Panc1 (cell line): ENCODE measurements around the gene DCAF6. TPM values are rescaled to one million over a fixed set of nuclear protein-coding genes. Genes with fewer than 3 reads are reported as not detected.
"Not testable (repeated sequence)": the region's sequence is repeated elsewhere in the genome, so short reads cannot be mapped to it uniquely, and the experiment has no call there.

Experiments used
- ATAC-seq: fragments of 200-7000 bp; cut with Tn5 transposase; 2 replicates; pipeline ENCODE4 v1.9.1; 2020; ENCODE audit warnings: mild to moderate bottlenecking, moderate library complexity
- BruUV-seq: library from RNA; stranded (reverse); fragments of 400-500 nt; replicated peaks from 2 replicates; lab custom pipeline; 2021; lab: Mats Ljungman, UMichigan
- CTCF ChIA-PET: fragments of 300-600 bp; sonication (Branson Sonifier 250); formaldehyde crosslinking; loops from one replicate; lab custom pipeline; 2022; ENCODE audit warnings: antibody characterized with exemption; lab: Charles Lee
- POLR2A ChIA-PET: fragments of 300-600 bp; sonication (Branson Sonifier 250); formaldehyde crosslinking; loops from one replicate; lab custom pipeline; 2022; ENCODE audit warnings: antibody characterized with exemption; lab: Charles Lee
- DNase-seq: peaks from one replicate; pipeline ENCODE4 v3.0.0-alpha.2; 2010; ENCODE audit warnings: low read depth, low spot score
- H3K27ac ChIP-seq: 2 replicates; pipeline ENCODE4 v1.5.1; 2011; ENCODE audit warnings: mild to moderate bottlenecking, low read length, inconsistent platforms
- H3K27me3 ChIP-seq: fragments of 200-500 bp; sonication (Bioruptor generic); 2 replicates; pipeline ENCODE4 v1.6.0; 2014; ENCODE audit warnings: low read length, inconsistent platforms; ENCODE audit not compliant: control insufficient read depth, insufficient read depth
- H3K36me3 ChIP-seq: fragments of 200-500 bp; sonication (Bioruptor generic); 2 replicates; pipeline ENCODE4 v1.5.1; 2014; ENCODE audit warnings: inconsistent platforms, mild to moderate bottlenecking, low read length, moderate library complexity; ENCODE audit not compliant: control insufficient read depth, insufficient read depth
- H3K4me1 ChIP-seq: 2 replicates; pipeline ENCODE4 v1.5.1; 2011; ENCODE audit warnings: inconsistent platforms, mild to moderate bottlenecking, low read length, moderate library complexity; ENCODE audit not compliant: control insufficient read depth, insufficient read depth
- H3K4me3 ChIP-seq, 2 experiments: 2 replicates each; pipeline ENCODE4 v1.5.1; 2011 to 2012; ENCODE audit warnings: low read depth in 2 of 2, low read length in 2 of 2, mild to moderate bottlenecking in 2 of 2, inconsistent platforms in 1 of 2, moderate library complexity in 1 of 2
- H3K9me3 ChIP-seq: fragments of 200-500 bp; sonication (Bioruptor generic); 2 replicates; pipeline ENCODE4 v1.5.1; 2014; ENCODE audit warnings: low read depth, mild to moderate bottlenecking, inconsistent platforms, low read length, moderate library complexity; ENCODE audit not compliant: control insufficient read depth, insufficient read depth
- POLR2AphosphoS5 ChIP-seq: IDR thresholded peaks from 2 replicates; pipeline ENCODE4 v1.6.1; 2012; ENCODE audit warnings: mild to moderate bottlenecking, low read depth, low read length, moderate library complexity
- SIN3A ChIP-seq: IDR thresholded peaks from 2 replicates; pipeline ENCODE4 v1.6.1; 2012; ENCODE audit warnings: low read depth, mild to moderate bottlenecking, low read length, moderate library complexity, borderline replicate concordance; ENCODE audit not compliant: insufficient read depth
- TCF7L2 ChIP-seq: IDR thresholded peaks from 2 replicates; pipeline ENCODE4 v1.6.1; 2011; ENCODE audit warnings: mild to moderate bottlenecking, low read depth, low read length, inconsistent platforms
- in situ Hi-C: cut with HindIII; loops from 2 replicates; pipeline ENCODE4 v1.10.0; 2016; ENCODE audit warnings: low sequenced_read_pairs, low pct_unique_long_range_greater_than_20kb
- intact Hi-C: fragments of 100-400 bp; cut with micrococcal nuclease; formaldehyde crosslinking; loops from one replicate; pipeline ENCODE4 v1.10.0; 2022; ENCODE audit not compliant: unreplicated experiment
- total RNA-seq: library from RNA; stranded (reverse); gene quantifications from one replicate; pipeline ENCODE4 v1.2.1, GENCODE V29; 2021; ENCODE audit not compliant: unreplicated experiment
- TF ChIP-seq, protein P1 (sequence below): fragments of 450-650 bp; IDR thresholded peaks from 2 replicates; pipeline ENCODE4 v1.5.1; 2017; ENCODE audit warnings: mild to moderate bottlenecking
- TF ChIP-seq, protein P2 (sequence below), 2 experiments: IDR thresholded peaks; 2 replicates each; pipeline ENCODE4 v1.6.1; 2011 to 2012; ENCODE audit warnings: low read depth in 2 of 2, control low read depth in 1 of 2, low read length in 1 of 2, mild to moderate bottlenecking in 1 of 2, moderate library complexity in 1 of 2; ENCODE audit not compliant: insufficient read depth in 1 of 2

DCAF6 gene
- total RNA-seq, 1 experiment from 2014 or later = 67.7 TPM

DNA sequence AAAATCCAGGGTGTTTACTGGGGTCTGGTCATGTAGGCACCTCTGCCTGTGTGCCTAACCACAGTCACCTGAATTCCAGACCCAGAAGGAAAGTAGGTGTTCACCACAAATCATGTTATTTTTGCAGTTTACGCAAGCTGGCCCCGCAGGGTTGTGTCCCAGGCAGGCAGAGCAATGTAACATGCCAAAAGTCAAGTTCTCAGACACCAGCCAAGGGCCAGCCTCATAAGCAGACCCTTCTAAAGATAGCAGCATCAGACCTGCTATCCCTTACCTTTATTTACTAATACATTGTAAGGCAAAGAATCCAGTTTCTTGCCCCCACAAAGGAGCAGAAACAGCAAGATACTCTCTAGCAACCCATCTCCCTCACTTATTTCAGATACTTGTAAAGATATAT, 117.2 kb downstream of the DCAF6 start:
- Histone ChIP-seq H3K27me3 (no peaks in the 10 kb centered on the region), H3K36me3 (no peaks in the 10 kb centered on the region; the same call in none of the 2 replicates), H3K4me3 (no peak overlapping the region), H3K27ac (no peak overlapping the region), H3K9me3 (no peaks in the 10 kb centered on the region), H3K4me1 (no peaks in the 10 kb centered on the region)
- ChIA-PET POLR2A (no interaction called here), CTCF (no interaction called here)
- TF ChIP-seq SIN3A (no peak), TCF7L2 (no peak)
- TF ChIP-seq, protein P1, sequence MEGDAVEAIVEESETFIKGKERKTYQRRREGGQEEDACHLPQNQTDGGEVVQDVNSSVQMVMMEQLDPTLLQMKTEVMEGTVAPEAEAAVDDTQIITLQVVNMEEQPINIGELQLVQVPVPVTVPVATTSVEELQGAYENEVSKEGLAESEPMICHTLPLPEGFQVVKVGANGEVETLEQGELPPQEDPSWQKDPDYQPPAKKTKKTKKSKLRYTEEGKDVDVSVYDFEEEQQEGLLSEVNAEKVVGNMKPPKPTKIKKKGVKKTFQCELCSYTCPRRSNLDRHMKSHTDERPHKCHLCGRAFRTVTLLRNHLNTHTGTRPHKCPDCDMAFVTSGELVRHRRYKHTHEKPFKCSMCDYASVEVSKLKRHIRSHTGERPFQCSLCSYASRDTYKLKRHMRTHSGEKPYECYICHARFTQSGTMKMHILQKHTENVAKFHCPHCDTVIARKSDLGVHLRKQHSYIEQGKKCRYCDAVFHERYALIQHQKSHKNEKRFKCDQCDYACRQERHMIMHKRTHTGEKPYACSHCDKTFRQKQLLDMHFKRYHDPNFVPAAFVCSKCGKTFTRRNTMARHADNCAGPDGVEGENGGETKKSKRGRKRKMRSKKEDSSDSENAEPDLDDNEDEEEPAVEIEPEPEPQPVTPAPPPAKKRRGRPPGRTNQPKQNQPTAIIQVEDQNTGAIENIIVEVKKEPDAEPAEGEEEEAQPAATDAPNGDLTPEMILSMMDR = no peak
- TF ChIP-seq, protein P2, sequence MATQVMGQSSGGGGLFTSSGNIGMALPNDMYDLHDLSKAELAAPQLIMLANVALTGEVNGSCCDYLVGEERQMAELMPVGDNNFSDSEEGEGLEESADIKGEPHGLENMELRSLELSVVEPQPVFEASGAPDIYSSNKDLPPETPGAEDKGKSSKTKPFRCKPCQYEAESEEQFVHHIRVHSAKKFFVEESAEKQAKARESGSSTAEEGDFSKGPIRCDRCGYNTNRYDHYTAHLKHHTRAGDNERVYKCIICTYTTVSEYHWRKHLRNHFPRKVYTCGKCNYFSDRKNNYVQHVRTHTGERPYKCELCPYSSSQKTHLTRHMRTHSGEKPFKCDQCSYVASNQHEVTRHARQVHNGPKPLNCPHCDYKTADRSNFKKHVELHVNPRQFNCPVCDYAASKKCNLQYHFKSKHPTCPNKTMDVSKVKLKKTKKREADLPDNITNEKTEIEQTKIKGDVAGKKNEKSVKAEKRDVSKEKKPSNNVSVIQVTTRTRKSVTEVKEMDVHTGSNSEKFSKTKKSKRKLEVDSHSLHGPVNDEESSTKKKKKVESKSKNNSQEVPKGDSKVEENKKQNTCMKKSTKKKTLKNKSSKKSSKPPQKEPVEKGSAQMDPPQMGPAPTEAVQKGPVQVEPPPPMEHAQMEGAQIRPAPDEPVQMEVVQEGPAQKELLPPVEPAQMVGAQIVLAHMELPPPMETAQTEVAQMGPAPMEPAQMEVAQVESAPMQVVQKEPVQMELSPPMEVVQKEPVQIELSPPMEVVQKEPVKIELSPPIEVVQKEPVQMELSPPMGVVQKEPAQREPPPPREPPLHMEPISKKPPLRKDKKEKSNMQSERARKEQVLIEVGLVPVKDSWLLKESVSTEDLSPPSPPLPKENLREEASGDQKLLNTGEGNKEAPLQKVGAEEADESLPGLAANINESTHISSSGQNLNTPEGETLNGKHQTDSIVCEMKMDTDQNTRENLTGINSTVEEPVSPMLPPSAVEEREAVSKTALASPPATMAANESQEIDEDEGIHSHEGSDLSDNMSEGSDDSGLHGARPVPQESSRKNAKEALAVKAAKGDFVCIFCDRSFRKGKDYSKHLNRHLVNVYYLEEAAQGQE (IDR thresholded peaks at IDR 0.05; ENCODE audit: insufficient read depth in 1 of 2, low read depth in 2 of 2, low read length in 1 of 2) = no peak
- ATAC-seq = no peak
- no TSS peak for BruUV-seq
- DNase-seq = no peak
- intact Hi-C loops = no loop called here
- in situ Hi-C loops = no loop called here

DNA sequence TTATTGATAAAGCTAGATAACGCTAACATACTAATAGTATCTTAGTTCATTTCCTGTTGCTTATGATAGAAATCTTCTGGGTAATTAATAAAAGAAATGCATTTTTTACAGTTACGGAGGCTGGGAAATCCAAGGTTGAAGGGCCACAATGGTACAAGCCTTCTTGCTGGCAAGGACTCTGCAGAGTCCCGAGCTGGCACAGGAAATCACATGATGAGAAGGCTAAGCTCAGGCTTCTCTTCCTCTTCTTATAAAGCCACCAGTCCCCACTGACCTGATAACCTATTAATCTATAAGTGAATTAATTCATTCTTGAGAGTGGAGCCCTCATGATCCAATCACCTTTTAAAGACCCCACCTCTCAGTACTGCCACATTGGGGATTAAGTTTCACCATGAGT, 117.6 kb downstream of the DCAF6 start:
- DNase-seq (no peak), ATAC-seq (no peak)
- no peaks in the 10 kb centered on the region for H3K4me1 ChIP-seq
- H3K4me3 ChIP-seq = no peak overlapping the region
- no peaks in the 10 kb centered on the region; the same call in none of the 2 replicates for H3K36me3 ChIP-seq
- no peaks in the 10 kb centered on the region for H3K9me3 ChIP-seq
- in situ Hi-C loops (no loop called here), intact Hi-C loops (no loop called here)
- H3K27ac ChIP-seq = no peak overlapping the region
- TF ChIP-seq, protein P2 (IDR thresholded peaks at IDR 0.05; ENCODE audit: insufficient read depth in 1 of 2, low read depth in 2 of 2, low read length in 1 of 2) = no peak
- TF ChIP-seq POLR2AphosphoS5 (no peak), TCF7L2 (no peak)
- BruUV-seq = no TSS peak
- POLR2A ChIA-PET = no interaction called here
- CTCF ChIA-PET = no interaction called here
- no peaks in the 10 kb centered on the region for H3K27me3 ChIP-seq

DNA sequence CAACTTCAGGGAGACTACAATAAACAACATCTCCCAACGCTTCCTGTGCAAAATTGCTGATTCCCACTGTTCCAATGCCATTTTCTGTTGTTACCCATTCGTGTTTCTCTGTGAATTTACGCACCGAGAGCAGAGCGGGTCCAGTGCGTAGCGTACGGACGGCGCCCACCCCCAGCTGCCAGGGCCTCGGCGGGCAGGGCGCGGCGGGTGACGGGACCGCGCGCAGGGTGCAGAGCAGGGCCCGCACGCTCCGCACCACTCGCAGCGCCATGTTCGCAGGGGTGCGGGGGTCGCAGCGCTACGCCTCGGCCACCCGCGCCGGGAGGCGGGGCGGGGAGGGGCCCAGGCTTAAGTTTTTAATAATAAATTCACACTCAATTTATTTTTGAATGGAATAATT, 119.7 kb downstream of the DCAF6 start:
- DNase-seq, H3K4me1 ChIP-seq, ATAC-seq, H3K36me3 ChIP-seq, H3K9me3 ChIP-seq, H3K27me3 ChIP-seq, intact Hi-C loops, in situ Hi-C loops, BruUV-seq, H3K4me3 ChIP-seq, CTCF ChIA-PET, H3K27ac ChIP-seq: not testable (repeated sequence)
- POLR2A ChIA-PET = interaction anchor here (0.5 kb wide), 1 partner anchor 85 kb away, joined by 3 read pairs; no protein-coding TSS in a partner anchor
